HepG2 (cell line): ENCODE measurements around the gene PIK3CB. TPM values are rescaled to one million over a fixed set of nuclear protein-coding genes. Genes with fewer than 3 reads are reported as not detected.
A peak's percentile ranks its signal among the peaks of the same experiment; 100 is the strongest.

ENCODE experiments used
- AGO1 ChIP-seq: fragments of 200-400 bp; formaldehyde crosslinking; IDR thresholded peaks from 2 replicates; pipeline ENCODE4 v1.6.1; 2017; ENCODE audit warnings: mild to moderate bottlenecking, low read depth, low read length, moderate library complexity; ENCODE audit not compliant: poor library complexity, severe bottlenecking
- ATF1 ChIP-seq: IDR thresholded peaks from 2 replicates; pipeline ENCODE4 v1.6.1; 2016; ENCODE audit warnings: mild to moderate bottlenecking, control low read depth
- BRF2 ChIP-seq: sonication (generic); formaldehyde crosslinking; IDR thresholded peaks from 2 replicates; pipeline ENCODE4 v1.8.1; 2022; ENCODE audit warnings: mild to moderate bottlenecking, missing genetic modification reagents
- DRAP1 ChIP-seq: IDR thresholded peaks from 2 replicates; pipeline ENCODE4 v1.6.1; 2016; ENCODE audit warnings: missing genetic modification reagents, missing compliant biosample characterization
- GABPB1 ChIP-seq: IDR thresholded peaks from 2 replicates; pipeline ENCODE4 v1.6.1; 2016; ENCODE audit warnings: mild to moderate bottlenecking, missing genetic modification reagents, moderate library complexity, missing compliant biosample characterization
- KLF13 ChIP-seq: sonication (generic); formaldehyde crosslinking; IDR thresholded peaks from 2 replicates; pipeline ENCODE4 v1.4.0; 2020; ENCODE audit warnings: mild to moderate bottlenecking, missing genetic modification reagents
- MIXL1 ChIP-seq: IDR thresholded peaks from 2 replicates; pipeline ENCODE4 v1.6.1; 2016
- MTERF4 ChIP-seq: sonication (generic); formaldehyde crosslinking; IDR thresholded peaks from 2 replicates; pipeline ENCODE4 v1.8.0; 2023; ENCODE audit warnings: mild to moderate bottlenecking, missing genetic modification reagents
- PATZ1 ChIP-seq: sonication (generic); formaldehyde crosslinking; IDR thresholded peaks from 2 replicates; pipeline ENCODE4 v1.4.0; 2020; ENCODE audit warnings: missing genetic modification reagents
- RARA ChIP-seq: IDR thresholded peaks from 2 replicates; pipeline ENCODE4 v1.6.1; 2016; ENCODE audit warnings: missing genetic modification reagents, missing compliant biosample characterization
- RELA ChIP-seq: sonication (generic); formaldehyde crosslinking; IDR thresholded peaks from 2 replicates; pipeline ENCODE4 v1.4.0; 2020; ENCODE audit warnings: missing genetic modification reagents
- SIN3B ChIP-seq: fragments of 150-350 bp; IDR thresholded peaks from 2 replicates; pipeline ENCODE4 v1.6.1; 2014; ENCODE audit warnings: low read length
- TAF15 ChIP-seq: fragments of 200-400 bp; formaldehyde crosslinking; IDR thresholded peaks from one replicate; pipeline ENCODE4 v1.6.1; 2018; ENCODE audit warnings: mild to moderate bottlenecking, low read depth, low read length; ENCODE audit not compliant: poor library complexity, severe bottlenecking
- THYN1 ChIP-seq: sonication (generic); formaldehyde crosslinking; IDR thresholded peaks from 2 replicates; pipeline ENCODE4 v1.8.1; 2023; ENCODE audit warnings: low read depth, mild to moderate bottlenecking, moderate library complexity, missing genetic modification reagents, borderline replicate concordance
- U2AF1 ChIP-seq: fragments of 200-400 bp; formaldehyde crosslinking; optimal IDR thresholded peaks from 2 replicates; pipeline ENCODE3; 2017; ENCODE audit warnings: mild to moderate bottlenecking, low read depth, low read length
- ZC3H4 ChIP-seq: sonication (generic); formaldehyde crosslinking; IDR thresholded peaks from 2 replicates; pipeline ENCODE4 v1.4.0; 2020; ENCODE audit warnings: missing genetic modification reagents, borderline replicate concordance
- ZMYM2 ChIP-seq: sonication (generic); formaldehyde crosslinking; IDR thresholded peaks from 2 replicates; pipeline ENCODE4 v1.8.0; 2022; ENCODE audit warnings: mild to moderate bottlenecking, missing genetic modification reagents
- ZNF296 ChIP-seq: sonication (generic); formaldehyde crosslinking; conservative IDR thresholded peaks from 2 replicates; pipeline ENCODE4 v1.5.0; 2020; ENCODE audit warnings: mild to moderate bottlenecking, missing genetic modification reagents
- ZNF589 ChIP-seq: sonication (generic); formaldehyde crosslinking; conservative IDR thresholded peaks from 2 replicates; pipeline ENCODE4 v1.8.0; 2022; ENCODE audit warnings: mild to moderate bottlenecking, moderate library complexity, missing genetic modification reagents
- ZNF713 ChIP-seq: sonication (generic); formaldehyde crosslinking; IDR thresholded peaks from 2 replicates; pipeline ENCODE4 v1.4.0; 2020; ENCODE audit warnings: mild to moderate bottlenecking, missing genetic modification reagents
- ZNF850 ChIP-seq: sonication (generic); formaldehyde crosslinking; conservative IDR thresholded peaks from 2 replicates; pipeline ENCODE4 v1.9.0; 2021; ENCODE audit warnings: mild to moderate bottlenecking, missing genetic modification reagents
- polyA plus RNA-seq, 8 experiments: library from polyadenylated mRNA; depleted of rRNA in 3 of 8; stranded (reverse) in 7 of 8; unstranded in 1 of 8; fragments of >200 nt; fragmentation: Illumina TruSeq in 4 of 8; extraction: Trizol in 4 of 8; gene quantifications; 2 replicates each; pipeline versions ENCODE4 v1.2.1 to v1.2.3, GENCODE V29; 2011 to 2016; ENCODE audit warnings: low read depth in 4 of 8, missing spikeins in 1 of 8, mixed read lengths in 1 of 8; ENCODE audit not compliant: insufficient read depth in 1 of 8
- total RNA-seq, 5 experiments: library from RNA; depleted of rRNA; stranded (reverse); fragments of >200 nt; fragmentation: Illumina TruSeq; extraction: Trizol; gene quantifications; 2 replicates each; pipeline ENCODE4 v1.2.3, GENCODE V29; 2016; ENCODE audit warnings: low read depth in 1 of 5
- TF ChIP-seq, protein P1 (sequence below): sonication (generic); formaldehyde crosslinking; IDR thresholded peaks from 2 replicates; pipeline ENCODE4 v1.8.1; 2023; ENCODE audit warnings: mild to moderate bottlenecking, moderate library complexity, missing genetic modification reagents
- TF ChIP-seq, protein P2 (sequence below): sonication (generic); formaldehyde crosslinking; IDR thresholded peaks from 2 replicates; pipeline ENCODE4 v1.4.0; 2020; ENCODE audit warnings: mild to moderate bottlenecking, missing genetic modification reagents

The PIK3CB gene
- total and polyA plus RNA-seq, 2 of the 13 experiments (the other 11 are each of a cell fraction or from before 2014, with no cell fraction given), result 6.6 to 18.7 TPM

- TF ChIP-seq DRAP1 (CRISPR knock-in tag) (peak; percentile 72), RELA (CRISPR knock-in tag) (no peak), TAF15 (no peak), BRF2 (0 out of 2 replicates have a peak, but pooled peaks have one; percentile 47), AGO1 (no peak), ZNF850 (no peak), ZC3H4 (CRISPR knock-in tag) (peak; percentile 59; the same call in 1 of the 2 replicates), RARA (CRISPR knock-in tag) (peak; percentile 83), GABPB1 (CRISPR knock-in tag) (0 out of 2 replicates have a peak, but pooled peaks have one; percentile 36), KLF13 (CRISPR knock-in tag) (no peak), PATZ1 (CRISPR knock-in tag) (peak; percentile 63), MIXL1 (CRISPR knock-in tag) (no peak), ZNF713 (CRISPR knock-in tag) (no peak), ZNF589 (no peak), SIN3B (no peak), ZNF296 (CRISPR knock-in tag) (no peak), MTERF4 (CRISPR knock-in tag) (no peak), THYN1 (CRISPR knock-in tag) (no peak), ATF1 (CRISPR knock-in tag) (no peak), ZMYM2 (CRISPR knock-in tag) (no peak; the same call in 1 of the 2 replicates), U2AF1 (no peak)
- TF ChIP-seq, protein P1, sequence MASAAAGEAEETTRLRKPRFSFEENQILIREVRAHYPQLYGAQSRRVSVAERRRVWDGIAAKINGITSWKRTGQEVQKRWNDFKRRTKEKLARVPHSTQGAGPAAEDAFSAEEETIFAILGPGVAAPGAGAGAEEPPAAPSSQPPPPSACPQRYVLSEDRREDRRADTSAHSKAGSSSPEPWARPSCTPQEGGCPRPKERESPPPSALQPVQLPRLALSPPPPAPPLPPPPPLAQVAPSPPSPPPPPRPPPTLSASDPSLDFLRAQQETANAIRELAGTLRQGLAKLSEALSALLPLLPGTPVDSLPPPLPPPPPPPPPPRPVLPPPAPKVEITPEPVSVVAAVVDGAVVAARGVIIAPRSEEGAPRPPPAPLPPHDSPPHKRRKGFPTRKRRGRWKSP (CRISPR knock-in tag), result peak; percentile 85
- TF ChIP-seq, protein P2, sequence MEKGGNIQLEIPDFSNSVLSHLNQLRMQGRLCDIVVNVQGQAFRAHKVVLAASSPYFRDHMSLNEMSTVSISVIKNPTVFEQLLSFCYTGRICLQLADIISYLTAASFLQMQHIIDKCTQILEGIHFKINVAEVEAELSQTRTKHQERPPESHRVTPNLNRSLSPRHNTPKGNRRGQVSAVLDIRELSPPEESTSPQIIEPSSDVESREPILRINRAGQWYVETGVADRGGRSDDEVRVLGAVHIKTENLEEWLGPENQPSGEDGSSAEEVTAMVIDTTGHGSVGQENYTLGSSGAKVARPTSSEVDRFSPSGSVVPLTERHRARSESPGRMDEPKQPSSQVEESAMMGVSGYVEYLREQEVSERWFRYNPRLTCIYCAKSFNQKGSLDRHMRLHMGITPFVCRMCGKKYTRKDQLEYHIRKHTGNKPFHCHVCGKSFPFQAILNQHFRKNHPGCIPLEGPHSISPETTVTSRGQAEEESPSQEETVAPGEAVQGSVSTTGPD (CRISPR knock-in tag), result no peak; the same call in none of the 2 replicates
Measured at GRCh38 chr3:138862924-138863775, 28.4 kb upstream of the PIK3CB start (continued).
